ENCODE results near the gene CASP3.
"Not testable (repeated sequence)": the region's sequence is repeated elsewhere in the genome, so short reads cannot be mapped to it uniquely, and the experiment has no call there.

CASP3 gene

DNA sequence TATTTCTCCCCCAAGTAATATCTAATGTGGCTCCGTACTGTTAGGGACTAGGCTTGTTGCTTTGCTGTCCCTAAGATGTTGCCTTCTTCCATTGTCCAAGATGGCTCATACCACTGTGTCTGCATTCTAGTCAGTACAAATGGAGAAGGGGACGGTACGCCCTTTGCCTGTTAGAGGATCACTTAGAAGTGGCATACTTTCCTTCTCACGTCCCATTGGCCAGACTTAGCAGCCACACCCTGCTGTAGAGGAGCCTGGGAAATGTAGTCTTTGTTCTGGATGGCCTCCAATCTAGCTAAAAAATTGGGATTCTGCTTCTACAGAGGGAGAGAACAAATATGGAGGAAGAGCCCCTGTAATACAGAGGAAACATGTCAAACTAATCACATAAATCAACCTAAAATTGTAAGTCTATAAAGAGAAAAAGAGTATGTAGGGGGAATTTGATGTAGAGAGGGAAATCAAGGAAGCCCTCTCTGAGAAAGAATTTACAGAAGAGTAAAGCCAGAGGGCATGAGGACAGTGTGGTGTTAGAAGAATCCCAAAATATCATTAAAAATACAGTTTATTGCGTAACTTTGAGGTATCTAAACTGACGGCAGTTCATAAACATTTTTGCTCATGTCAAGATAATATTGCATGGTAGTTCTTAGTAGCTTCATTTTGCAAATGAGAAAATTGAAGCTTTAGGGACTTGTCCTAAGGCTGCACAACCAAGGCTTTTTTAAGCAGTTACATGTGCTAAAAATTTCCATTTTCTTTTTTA, 15.4 kb upstream of the CASP3 start:
- H3K27me3 ChIP-seq (ENCODE audit: insufficient read depth, insufficient read length), result no peaks in the 10 kb centered on the region
- DNase-seq (ENCODE audit: low read depth, low spot score), result no peak
- H3K9me3 ChIP-seq (ENCODE audit: insufficient read depth, low read length), result no peaks in the 10 kb centered on the region
- no peak overlapping the region for H3K9ac ChIP-seq (ENCODE audit: insufficient read length, low read depth)
- no peaks in the 10 kb centered on the region for H3K4me1 ChIP-seq (ENCODE audit: insufficient read depth, insufficient read length)
- TF ChIP-seq YY1 (IDR thresholded peaks at IDR 0.05; ENCODE audit: insufficient read depth, insufficient read length) (no peak), ZNF274 (IDR thresholded peaks at IDR 0.05; ENCODE audit: low read depth, low read length) (no peak), SUZ12 (IDR thresholded peaks at IDR 0.05; ENCODE audit: extremely low read depth, insufficient read depth, insufficient read length) (no peak)
- H3K4me3 ChIP-seq (ENCODE audit: insufficient read length, low read depth), result no peak overlapping the region
- peaks cover 25% of the 10 kb centered on the region for H3K36me3 ChIP-seq (ENCODE audit: insufficient read depth, insufficient read length, low read length)

DNA sequence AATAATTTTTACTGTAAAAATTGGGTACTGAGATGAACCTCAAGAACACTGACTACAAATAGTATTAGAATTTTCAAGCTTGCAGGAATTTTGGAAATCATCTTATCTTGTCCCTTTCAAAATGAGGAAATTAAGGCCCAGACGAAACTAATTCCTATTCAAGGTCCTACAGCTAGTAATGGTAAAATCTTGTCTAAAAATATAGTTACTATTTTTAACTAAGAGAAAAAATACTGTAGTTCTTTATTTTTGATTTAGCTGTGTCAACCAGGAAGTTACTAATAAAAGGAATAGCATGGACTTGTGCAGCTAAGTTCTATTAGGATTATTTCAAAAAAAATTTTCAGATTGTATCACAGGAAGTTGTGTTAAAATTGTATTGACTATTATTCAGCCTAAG, 13.0 kb upstream of the CASP3 start:
- H3K4me3 ChIP-seq (ENCODE audit: insufficient read length, low read depth), result no peak overlapping the region
- TF ChIP-seq YY1 (IDR thresholded peaks at IDR 0.05; ENCODE audit: insufficient read depth, insufficient read length) (no peak), SUZ12 (IDR thresholded peaks at IDR 0.05; ENCODE audit: extremely low read depth, insufficient read depth, insufficient read length) (no peak), ZNF274 (IDR thresholded peaks at IDR 0.05; ENCODE audit: low read depth, low read length) (no peak)
- H3K9me3 ChIP-seq (ENCODE audit: insufficient read depth, low read length), result no peaks in the 10 kb centered on the region
- no peaks in the 10 kb centered on the region for H3K27me3 ChIP-seq (ENCODE audit: insufficient read depth, insufficient read length)
- DNase-seq (ENCODE audit: low read depth, low spot score), result no peak
- no peaks in the 10 kb centered on the region for H3K4me1 ChIP-seq (ENCODE audit: insufficient read depth, insufficient read length)
- peaks cover 20% of the 10 kb centered on the region for H3K36me3 ChIP-seq (ENCODE audit: insufficient read depth, insufficient read length, low read length)
- H3K9ac ChIP-seq (ENCODE audit: insufficient read length, low read depth), result no peak overlapping the region

- TF ChIP-seq YY1 (IDR thresholded peaks at IDR 0.05; ENCODE audit: insufficient read depth, insufficient read length) (no peak), SUZ12 (IDR thresholded peaks at IDR 0.05; ENCODE audit: extremely low read depth, insufficient read depth, insufficient read length) (no peak), ZNF274 (IDR thresholded peaks at IDR 0.05; ENCODE audit: low read depth, low read length) (no peak)
- no peak for DNase-seq (ENCODE audit: low read depth, low spot score)
- H3K36me3 ChIP-seq (ENCODE audit: insufficient read depth, insufficient read length, low read length), result peaks cover 17% of the 10 kb centered on the region
These were observed 11.7 kb upstream of the CASP3 start for GRCh38 chr4:184660978-184661377.

DNA sequence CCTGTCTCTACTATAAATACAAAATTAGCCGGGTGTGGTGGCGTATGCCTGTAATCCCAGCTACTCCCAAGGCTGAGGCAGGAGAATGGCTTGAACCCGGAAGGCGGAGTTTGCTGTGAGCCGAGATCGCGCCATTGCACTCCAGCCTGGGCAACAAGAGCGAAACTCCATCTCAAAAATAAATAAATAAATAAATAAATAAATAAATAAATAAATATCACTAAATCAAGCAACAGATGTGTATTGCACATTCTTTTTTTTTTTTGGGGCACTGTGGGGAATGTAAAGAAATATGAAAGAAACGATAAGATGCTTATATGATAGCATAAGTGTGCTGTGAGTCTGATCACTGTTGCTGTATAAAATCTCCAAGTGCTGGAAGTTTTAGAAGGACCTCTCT, 8.6 kb upstream of the CASP3 start:
- not testable (repeated sequence) for H3K27me3 ChIP-seq (ENCODE audit: insufficient read depth, insufficient read length); DNase-seq (ENCODE audit: low read depth, low spot score); H3K4me1 ChIP-seq (ENCODE audit: insufficient read depth, insufficient read length); H3K9ac ChIP-seq (ENCODE audit: insufficient read length, low read depth); H3K9me3 ChIP-seq (ENCODE audit: insufficient read depth, low read length); H3K4me3 ChIP-seq (ENCODE audit: insufficient read length, low read depth)
- H3K36me3 ChIP-seq (ENCODE audit: insufficient read depth, insufficient read length, low read length), result peaks cover 17% of the 10 kb centered on the region

More at GRCh38 chr4:184660978-184661377, 11.7 kb upstream of the CASP3 start:
- H3K9ac ChIP-seq (ENCODE audit: insufficient read length, low read depth), result no peak overlapping the region
- no peak overlapping the region for H3K4me3 ChIP-seq (ENCODE audit: insufficient read length, low read depth)
- no peaks in the 10 kb centered on the region for H3K9me3 ChIP-seq (ENCODE audit: insufficient read depth, low read length)
- no peaks in the 10 kb centered on the region for H3K4me1 ChIP-seq (ENCODE audit: insufficient read depth, insufficient read length)
- H3K27me3 ChIP-seq (ENCODE audit: insufficient read depth, insufficient read length), result no peaks in the 10 kb centered on the region

- H3K9ac ChIP-seq (ENCODE audit: insufficient read length, low read depth), result no peak overlapping the region
These were observed 7.9 kb upstream of the CASP3 start for GRCh38 chr4:184657144-184657543.

DNA sequence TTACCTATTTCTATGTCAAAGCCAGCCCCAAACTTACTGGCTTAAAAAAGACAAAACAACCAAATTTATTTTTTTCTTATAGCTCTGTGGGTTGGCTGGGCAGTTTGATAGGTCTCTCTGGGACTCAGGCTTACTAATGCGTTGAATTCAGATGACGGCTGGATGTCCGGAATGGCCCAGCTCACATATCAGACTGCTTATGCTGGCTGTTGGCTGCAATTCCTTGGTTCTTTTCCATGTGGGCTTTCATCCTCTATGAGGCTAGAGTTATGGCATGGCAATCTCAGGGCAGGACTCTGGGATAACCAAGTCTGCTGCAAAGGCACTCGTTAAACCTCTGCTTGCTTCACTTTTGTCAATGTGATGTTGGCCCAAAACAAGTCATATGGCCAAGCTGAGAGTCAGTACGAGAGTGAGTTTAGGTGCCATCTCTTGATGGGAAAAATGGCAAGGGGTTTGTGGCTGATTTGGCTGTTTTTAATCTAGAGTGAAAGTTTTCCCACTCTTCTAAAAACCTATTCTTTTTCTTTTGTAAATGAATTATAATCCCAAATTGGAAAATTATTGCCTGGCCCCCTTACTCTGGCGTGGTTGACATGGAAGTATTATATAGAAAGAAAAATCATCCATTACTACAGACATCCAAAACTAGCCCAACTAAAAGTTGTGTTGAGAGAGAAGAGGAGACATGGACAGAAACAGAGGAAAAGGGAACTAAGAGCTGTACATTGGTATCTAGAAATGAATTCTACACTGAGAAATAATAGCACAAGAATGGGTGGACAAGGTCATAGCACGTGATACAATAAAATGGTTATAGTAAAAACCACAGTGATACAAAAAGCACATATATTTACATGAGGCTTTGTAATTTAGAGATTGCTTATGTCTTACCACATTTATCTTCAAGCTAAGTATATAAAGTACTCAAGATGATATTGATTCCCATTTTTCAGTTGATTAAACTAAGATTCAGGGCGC, 6.9 kb upstream of the CASP3 start:
- Histone ChIP-seq H3K9ac (ENCODE audit: insufficient read length, low read depth) (no peak overlapping the region), H3K9me3 (ENCODE audit: insufficient read depth, low read length) (no peaks in the 10 kb centered on the region)
- no peak for TF ChIP-seq YY1 (IDR thresholded peaks at IDR 0.05; ENCODE audit: insufficient read depth, insufficient read length)
- no peak for TF ChIP-seq SUZ12 (IDR thresholded peaks at IDR 0.05; ENCODE audit: extremely low read depth, insufficient read depth, insufficient read length)
- TF ChIP-seq ZNF274 (IDR thresholded peaks at IDR 0.05; ENCODE audit: low read depth, low read length), result no peak

More at GRCh38 chr4:184657144-184657543, 7.9 kb upstream of the CASP3 start:
- H3K36me3 ChIP-seq (ENCODE audit: insufficient read depth, insufficient read length, low read length), result peaks cover 17% of the 10 kb centered on the region
- H3K4me1 ChIP-seq (ENCODE audit: insufficient read depth, insufficient read length), result no peaks in the 10 kb centered on the region
- no peaks in the 10 kb centered on the region for H3K9me3 ChIP-seq (ENCODE audit: insufficient read depth, low read length)
- no peaks in the 10 kb centered on the region for H3K27me3 ChIP-seq (ENCODE audit: insufficient read depth, insufficient read length)
- no peak overlapping the region for H3K4me3 ChIP-seq (ENCODE audit: insufficient read length, low read depth)
- no peak for DNase-seq (ENCODE audit: low read depth, low spot score)
- TF ChIP-seq SUZ12 (IDR thresholded peaks at IDR 0.05; ENCODE audit: extremely low read depth, insufficient read depth, insufficient read length) (no peak), ZNF274 (IDR thresholded peaks at IDR 0.05; ENCODE audit: low read depth, low read length) (no peak), YY1 (IDR thresholded peaks at IDR 0.05; ENCODE audit: insufficient read depth, insufficient read length) (no peak)

GRCh38 chr4:184653650-184654049, 4.4 kb upstream of the CASP3 start:
- H3K36me3 ChIP-seq (ENCODE audit: insufficient read depth, insufficient read length, low read length), result peaks cover 8% of the 10 kb centered on the region
- no peak overlapping the region for H3K4me3 ChIP-seq (ENCODE audit: insufficient read length, low read depth)
- no peaks in the 10 kb centered on the region for H3K4me1 ChIP-seq (ENCODE audit: insufficient read depth, insufficient read length)
- no peak for DNase-seq (ENCODE audit: low read depth, low spot score)
- no peak overlapping the region for H3K9ac ChIP-seq (ENCODE audit: insufficient read length, low read depth)
- H3K27me3 ChIP-seq (ENCODE audit: insufficient read depth, insufficient read length), result no peaks in the 10 kb centered on the region
- TF ChIP-seq SUZ12 (IDR thresholded peaks at IDR 0.05; ENCODE audit: extremely low read depth, insufficient read depth, insufficient read length) (no peak), YY1 (IDR thresholded peaks at IDR 0.05; ENCODE audit: insufficient read depth, insufficient read length) (no peak), ZNF274 (IDR thresholded peaks at IDR 0.05; ENCODE audit: low read depth, low read length) (no peak)
- no peaks in the 10 kb centered on the region for H3K9me3 ChIP-seq (ENCODE audit: insufficient read depth, low read length)

More for the DNA sequence above, 6.9 kb upstream of the CASP3 start:
- Histone ChIP-seq H3K4me1 (ENCODE audit: insufficient read depth, insufficient read length) (no peaks in the 10 kb centered on the region), H3K36me3 (ENCODE audit: insufficient read depth, insufficient read length, low read length) (peaks cover 17% of the 10 kb centered on the region), H3K4me3 (ENCODE audit: insufficient read length, low read depth) (no peak overlapping the region), H3K27me3 (ENCODE audit: insufficient read depth, insufficient read length) (no peaks in the 10 kb centered on the region)
- DNase-seq (ENCODE audit: low read depth, low spot score), result no peak

- DNase-seq (ENCODE audit: low read depth, low spot score); H3K4me3 ChIP-seq (ENCODE audit: insufficient read length, low read depth); H3K36me3 ChIP-seq (ENCODE audit: insufficient read depth, insufficient read length, low read length); H3K9ac ChIP-seq (ENCODE audit: insufficient read length, low read depth); H3K9me3 ChIP-seq (ENCODE audit: insufficient read depth, low read length); H3K4me1 ChIP-seq (ENCODE audit: insufficient read depth, insufficient read length); H3K27me3 ChIP-seq (ENCODE audit: insufficient read depth, insufficient read length): not testable (repeated sequence)
These were observed 3.4 kb upstream of the CASP3 start for GRCh38 chr4:184652681-184653080.

Measured in NT2/D1 (cell line).